ENCODE data around the gene SOX13.

- TF ChIP-seq POLR2A (IDR thresholded peaks at IDR 0.05; ENCODE audit: low read length) (no peak), GATA1 (IDR thresholded peaks at IDR 0.05; ENCODE audit: low read depth, low read length) (no peak)
Observed at GRCh38 chr1:204114606-204115005, 41.7 kb downstream of the SOX13 start.

Measured in erythroblast (primary cell).